22Rv1 (cell line): ENCODE data around the gene GLP1R.

Experiments used
- H3K27ac ChIP-seq: fragments of 450-650 bp; 2 replicates; pipeline ENCODE4 v1.5.1; 2017
- CTCF ChIP-seq: fragments of 450-650 bp; IDR thresholded peaks from 2 replicates; pipeline ENCODE4 v1.5.1; 2017; ENCODE audit warnings: mild to moderate bottlenecking
- ZFX ChIP-seq: fragments of 450-650 bp; IDR thresholded peaks from 2 replicates; pipeline ENCODE4 v1.6.1; 2017; ENCODE audit warnings: antibody characterized with exemption, borderline replicate concordance

GLP1R gene

GRCh38 chr6:39048481-39049399, at the start of gene GLP1R:
Gene GLP1R, plus strand, starts transcription at chr6:39048781. Its CDS starts 60 bp downstream, at chr6:39048841.
- TF ChIP-seq CTCF = no peak
- TF ChIP-seq ZFX = no peak
- H3K27ac ChIP-seq = no peak within 1 kb of the TSS

GRCh38 chr6:39003072-39003471, 45.5 kb upstream of the GLP1R start:
- TF ChIP-seq ZFX = no peak
- TF ChIP-seq CTCF = peak; percentile 32; the same call in 1 of the 2 replicates
- no peak overlapping the region for H3K27ac ChIP-seq

- H3K27ac ChIP-seq = no peak overlapping the region
- TF ChIP-seq CTCF (no peak), ZFX (no peak)
Measured at GRCh38 chr6:39003492-39003891, 45.1 kb upstream of the GLP1R start.

GRCh38 chr6:39004801-39005200, 43.8 kb upstream of the GLP1R start:
- H3K27ac ChIP-seq = no peak overlapping the region
- TF ChIP-seq CTCF = no peak
- no peak for TF ChIP-seq ZFX

GRCh38 chr6:39005774-39006173, 42.8 kb upstream of the GLP1R start:
- no peak for TF ChIP-seq ZFX
- no peak for TF ChIP-seq CTCF
- H3K27ac ChIP-seq = no peak overlapping the region

GRCh38 chr6:39007575-39007974, 41.0 kb upstream of the GLP1R start:
- TF ChIP-seq ZFX (no peak), CTCF (no peak)
- H3K27ac ChIP-seq = no peak overlapping the region

GRCh38 chr6:39008737-39009136, 39.8 kb upstream of the GLP1R start:
- H3K27ac ChIP-seq = no peak overlapping the region
- TF ChIP-seq CTCF (no peak), ZFX (no peak)
